ENCODE data around the gene ITGA3. TPM values are rescaled to one million over a fixed set of nuclear protein-coding genes. Genes with fewer than 3 reads are reported as not detected.
"Not testable (repeated sequence)": the region's sequence is repeated elsewhere in the genome, so short reads cannot be mapped to it uniquely, and the experiment has no call there.

Gene ITGA3
- total RNA-seq, 3 donors from 2014 or later: 9.2 to 10.2 (median 9.4) TPM

DNA sequence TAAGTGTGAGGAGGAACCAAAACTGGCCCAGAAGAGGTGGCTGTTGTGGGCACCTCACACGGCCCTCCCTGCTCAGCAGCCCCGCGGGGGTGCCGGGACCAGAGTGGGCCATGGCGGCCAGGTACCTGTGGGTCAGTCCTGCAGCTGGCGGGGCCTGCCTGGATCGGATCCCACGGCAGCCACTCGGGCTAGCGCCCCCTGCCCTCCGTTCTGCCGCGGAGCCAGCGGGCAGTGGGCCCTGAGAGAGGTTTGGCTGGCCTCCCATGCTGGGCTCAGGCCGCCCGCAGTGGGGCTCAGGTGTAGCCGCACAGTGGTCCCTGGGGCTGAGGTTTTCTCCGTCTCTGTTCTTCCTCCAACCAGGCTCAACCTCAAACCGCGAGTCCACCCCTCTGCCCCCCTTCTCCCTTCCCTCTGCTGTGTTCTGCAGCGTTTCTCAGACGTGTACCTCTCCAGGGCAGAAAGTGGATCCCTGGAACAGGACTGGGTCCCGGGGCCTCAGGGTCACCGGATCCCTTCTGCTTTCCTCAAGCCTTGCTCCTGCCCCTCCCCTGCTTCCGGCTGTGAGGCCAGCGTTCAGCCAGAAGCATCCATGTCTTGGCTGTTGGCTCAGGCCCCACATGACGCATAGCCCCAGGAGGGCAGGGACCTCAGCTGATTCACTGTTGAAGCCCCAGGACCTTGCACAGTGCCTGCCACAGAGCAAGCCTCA lies 28.6 kb upstream of the ITGA3 start:
- Mint-ChIP-seq H3K27me3 (ENCODE audit: low read depth) (peaks cover 25% of the 10 kb centered on the region), H3K36me3 (ENCODE audit: insufficient read depth) (no peaks in the 10 kb centered on the region), H3K9me3 (no peaks in the 10 kb centered on the region), H3K4me3 (no peak overlapping the region), H3K4me1 (ENCODE audit: low read depth) (peaks cover 8% of the 10 kb centered on the region)
- DNase-seq: no peak
- peak; percentile 56 to 63 for ATAC-seq

DNA sequence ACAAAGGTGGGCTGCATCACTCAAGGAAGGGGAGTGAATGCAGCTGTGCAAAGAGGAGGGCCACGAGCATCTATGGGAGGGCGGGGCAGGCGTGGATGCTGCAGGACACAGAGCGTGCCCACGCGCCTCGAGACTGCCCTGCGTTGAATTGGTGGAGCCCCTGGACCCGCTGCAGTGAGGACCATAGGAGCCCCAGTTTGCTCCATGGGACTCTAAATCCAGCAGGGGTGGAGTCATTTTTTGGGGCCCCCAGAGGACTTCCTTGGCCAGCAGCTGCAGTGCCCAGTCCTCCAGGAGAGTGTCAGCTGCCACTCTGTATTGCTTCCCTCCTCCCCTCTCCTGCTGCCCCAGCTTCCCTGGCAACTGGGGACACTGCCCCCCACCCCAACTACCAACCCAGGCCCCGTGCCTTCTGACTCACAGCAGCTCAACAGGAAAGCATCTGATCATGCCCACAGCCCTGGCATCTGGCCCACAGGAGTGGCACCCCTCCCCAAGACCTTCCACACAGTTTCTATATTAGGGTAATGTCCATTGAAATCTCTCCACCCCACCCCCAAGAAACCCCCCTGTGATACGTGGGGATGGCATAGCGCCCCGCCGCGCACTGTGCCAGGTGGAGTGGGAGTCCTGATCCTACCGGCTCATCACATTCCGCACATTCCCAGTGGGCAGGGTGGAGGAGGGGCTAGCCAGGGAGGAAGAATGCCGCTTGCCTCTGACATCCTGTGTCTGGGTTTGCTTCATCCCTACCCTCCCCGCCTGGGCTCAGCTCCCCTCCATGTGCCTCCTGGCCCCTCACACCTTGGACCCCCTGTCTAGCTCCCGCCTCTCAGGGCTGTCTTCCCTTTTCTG lies 27.8 kb upstream of the ITGA3 start:
- no peaks in the 10 kb centered on the region for H3K9me3 Mint-ChIP-seq
- H3K4me3 Mint-ChIP-seq: no peak overlapping the region
- peaks cover 8% of the 10 kb centered on the region for H3K4me1 Mint-ChIP-seq (ENCODE audit: low read depth)
- no peak for ATAC-seq
- no peak for DNase-seq
- H3K36me3 Mint-ChIP-seq (ENCODE audit: insufficient read depth): no peaks in the 10 kb centered on the region
- peaks cover 25% of the 10 kb centered on the region for H3K27me3 Mint-ChIP-seq (ENCODE audit: low read depth)

DNA sequence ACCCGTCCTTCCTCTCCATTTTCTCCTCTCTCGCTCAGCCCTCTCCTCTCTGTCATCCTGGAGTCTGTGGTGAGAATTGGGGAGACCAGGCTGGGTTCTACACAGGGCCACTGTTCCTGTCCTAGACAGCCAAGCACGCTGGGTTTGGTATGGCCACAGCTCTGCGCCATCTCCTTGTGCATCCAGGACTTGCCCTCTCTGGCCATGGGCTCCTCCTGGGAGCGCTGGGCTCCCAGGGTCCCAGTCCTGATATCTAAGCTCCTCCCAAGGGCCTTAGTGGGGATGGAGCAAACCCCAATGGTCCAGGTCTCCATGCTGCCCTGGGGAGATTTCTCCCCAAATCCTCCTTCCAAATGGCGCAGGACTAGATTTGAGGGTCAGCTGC lies 27.2 kb upstream of the ITGA3 start:
- no peak for DNase-seq
- Mint-ChIP-seq H3K36me3 (ENCODE audit: insufficient read depth) (no peaks in the 10 kb centered on the region), H3K9me3 (no peaks in the 10 kb centered on the region), H3K4me1 (ENCODE audit: low read depth) (peaks cover 8% of the 10 kb centered on the region), H3K27me3 (ENCODE audit: low read depth) (peaks cover 25% of the 10 kb centered on the region), H3K4me3 (no peak overlapping the region)
- ATAC-seq: no peak

DNA sequence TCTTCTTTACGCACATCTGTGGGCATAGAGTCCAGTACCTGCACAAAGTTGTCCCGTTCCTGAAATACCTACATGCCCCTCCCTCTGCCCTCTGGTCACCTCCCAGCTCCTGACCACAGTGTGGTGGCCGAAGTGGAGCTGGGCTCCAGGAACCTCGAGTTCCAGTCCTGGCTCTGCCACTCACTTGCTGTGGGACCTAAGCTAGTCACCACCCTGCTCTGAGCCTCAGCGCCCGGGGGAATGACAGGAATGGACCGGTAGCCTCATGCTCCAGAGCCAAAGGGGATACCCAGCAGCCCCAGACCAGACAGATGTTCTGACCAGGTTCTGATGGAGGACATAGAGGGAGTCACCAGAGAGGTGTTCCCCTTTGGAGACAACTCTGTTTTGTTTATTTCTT lies 26.7 kb upstream of the ITGA3 start:
- H3K27me3 Mint-ChIP-seq (ENCODE audit: low read depth): peaks cover 25% of the 10 kb centered on the region
- no peaks in the 10 kb centered on the region for H3K9me3 Mint-ChIP-seq
- DNase-seq (no peak), ATAC-seq (no peak)
- peaks cover 8% of the 10 kb centered on the region for H3K4me1 Mint-ChIP-seq (ENCODE audit: low read depth)
- H3K36me3 Mint-ChIP-seq (ENCODE audit: insufficient read depth): no peaks in the 10 kb centered on the region
- no peak overlapping the region for H3K4me3 Mint-ChIP-seq

DNA sequence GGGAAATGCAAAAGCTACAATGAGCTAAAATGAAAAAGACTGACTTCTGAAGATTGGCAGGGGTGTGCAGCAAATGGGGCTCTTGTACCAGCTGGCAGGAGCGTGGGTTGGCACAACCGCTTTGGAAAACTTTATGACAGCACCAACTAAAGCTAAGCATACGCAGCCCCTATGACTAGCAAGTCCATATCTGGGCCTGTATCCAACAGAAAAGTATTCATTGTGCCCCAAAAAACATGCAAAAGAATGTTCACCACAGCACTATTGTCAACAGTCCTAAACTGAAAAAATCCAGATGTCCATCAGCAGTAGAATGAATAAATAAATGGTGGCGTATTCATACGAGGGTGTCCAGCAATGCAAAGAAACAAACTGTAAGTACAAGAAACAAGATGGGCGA lies 22.6 kb upstream of the ITGA3 start:
- ATAC-seq (no peak), DNase-seq (no peak)
- Mint-ChIP-seq H3K9me3 (no peaks in the 10 kb centered on the region), H3K4me3 (no peak overlapping the region), H3K4me1 (ENCODE audit: low read depth) (no peaks in the 10 kb centered on the region), H3K27me3 (ENCODE audit: low read depth) (peaks cover 12% of the 10 kb centered on the region), H3K36me3 (ENCODE audit: insufficient read depth) (no peaks in the 10 kb centered on the region)

DNA sequence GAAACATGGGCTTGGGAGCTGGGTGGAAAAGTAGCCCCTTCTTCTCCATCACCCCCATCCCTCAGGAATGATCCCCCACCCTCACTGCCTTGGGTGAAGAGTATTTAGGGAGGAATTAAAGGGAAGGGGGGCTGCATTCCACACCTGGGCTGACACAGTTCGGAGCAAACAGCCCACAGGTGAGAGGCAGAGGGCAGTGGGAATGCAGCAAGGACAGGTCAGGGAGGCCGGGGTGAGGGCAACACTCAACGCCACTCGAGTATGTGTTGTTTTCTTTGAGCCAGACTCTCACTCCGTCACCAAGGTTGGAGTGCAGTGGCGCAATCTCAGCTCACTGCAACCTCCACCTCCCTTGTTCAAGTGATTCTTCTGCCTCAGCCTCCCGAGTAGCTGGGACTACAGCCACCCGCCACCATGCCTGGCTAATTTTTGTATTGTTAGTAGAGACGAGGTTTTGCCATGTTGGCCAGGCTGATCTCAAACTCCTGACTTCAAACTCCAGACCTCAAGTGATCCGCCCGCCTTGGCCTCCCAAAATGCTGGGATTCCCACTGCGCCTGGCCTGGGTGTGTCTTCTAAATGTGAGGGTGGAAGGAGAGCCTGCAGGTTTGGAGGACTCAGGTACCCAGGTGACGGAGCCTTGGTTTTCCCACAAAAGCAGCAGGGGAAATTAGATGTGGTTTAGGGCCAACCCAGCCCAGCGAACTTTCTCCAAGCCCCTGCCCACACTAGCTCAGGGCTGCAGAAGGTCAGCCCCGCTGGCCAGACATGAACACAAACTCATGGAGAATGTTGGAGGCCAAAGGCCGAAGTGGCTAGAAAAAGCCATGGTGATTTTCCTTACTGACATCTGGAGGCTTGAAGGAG lies 21.2 kb upstream of the ITGA3 start:
- Mint-ChIP-seq H3K4me3 (no peak overlapping the region), H3K36me3 (ENCODE audit: insufficient read depth) (no peaks in the 10 kb centered on the region), H3K4me1 (ENCODE audit: low read depth) (no peaks in the 10 kb centered on the region), H3K9me3 (no peaks in the 10 kb centered on the region), H3K27me3 (ENCODE audit: low read depth) (peaks cover 3% of the 10 kb centered on the region)
- ATAC-seq (no peak), DNase-seq (no peak)

DNA sequence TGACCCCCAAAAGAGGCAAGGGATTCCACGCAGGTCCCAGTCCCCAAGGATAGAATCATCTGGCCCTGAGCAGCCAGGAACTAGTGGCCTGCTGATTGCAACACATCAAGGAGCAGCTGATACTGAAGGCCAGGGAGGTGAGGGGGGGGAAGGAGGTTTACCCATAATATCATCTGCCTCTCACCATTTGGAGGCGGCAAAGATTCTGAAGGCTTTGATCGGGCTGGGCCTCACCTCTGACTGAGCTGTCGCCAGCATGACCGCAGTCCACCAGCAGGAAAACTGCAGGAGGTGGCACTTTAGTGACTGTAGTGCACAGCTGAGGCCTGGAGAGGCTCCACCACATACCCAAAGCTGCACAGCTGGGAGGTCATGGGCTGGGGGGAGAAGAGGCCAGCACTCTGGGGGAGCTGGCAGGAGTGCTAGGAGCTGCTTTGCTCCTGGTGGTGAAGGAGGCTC lies 20.5 kb upstream of the ITGA3 start:
- DNase-seq (no peak), ATAC-seq (no peak)
- no peaks in the 10 kb centered on the region for H3K9me3 Mint-ChIP-seq
- no peaks in the 10 kb centered on the region for H3K36me3 Mint-ChIP-seq (ENCODE audit: insufficient read depth)
- H3K4me3 Mint-ChIP-seq: no peak overlapping the region
- peaks cover 3% of the 10 kb centered on the region for H3K27me3 Mint-ChIP-seq (ENCODE audit: low read depth)
- no peaks in the 10 kb centered on the region for H3K4me1 Mint-ChIP-seq (ENCODE audit: low read depth)

DNA sequence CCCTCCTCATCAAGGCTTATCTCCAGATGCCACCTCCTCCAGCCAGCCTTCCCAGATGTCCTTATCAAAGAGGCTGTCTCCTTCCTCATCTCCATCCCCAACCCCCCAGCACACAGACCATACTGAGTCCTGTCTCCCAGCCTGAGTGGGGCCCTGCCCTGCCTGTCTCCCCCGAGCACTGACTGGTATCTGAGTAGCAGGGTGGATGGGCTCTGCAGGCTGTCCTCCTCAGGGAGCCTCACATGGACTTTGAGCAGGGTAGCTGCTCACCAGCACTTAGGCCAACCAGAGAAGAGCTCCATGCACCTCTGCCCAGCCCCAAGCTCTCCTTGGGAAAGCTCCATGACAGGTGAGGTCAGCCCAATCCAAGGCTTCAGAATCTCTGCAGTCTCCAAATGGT lies 20.0 kb upstream of the ITGA3 start:
- Mint-ChIP-seq H3K9me3 (no peaks in the 10 kb centered on the region), H3K27me3 (ENCODE audit: low read depth) (peaks cover 3% of the 10 kb centered on the region), H3K36me3 (ENCODE audit: insufficient read depth) (no peaks in the 10 kb centered on the region), H3K4me1 (ENCODE audit: low read depth) (no peaks in the 10 kb centered on the region), H3K4me3 (no peak overlapping the region)
- ATAC-seq (no peak), DNase-seq (no peak)

DNA sequence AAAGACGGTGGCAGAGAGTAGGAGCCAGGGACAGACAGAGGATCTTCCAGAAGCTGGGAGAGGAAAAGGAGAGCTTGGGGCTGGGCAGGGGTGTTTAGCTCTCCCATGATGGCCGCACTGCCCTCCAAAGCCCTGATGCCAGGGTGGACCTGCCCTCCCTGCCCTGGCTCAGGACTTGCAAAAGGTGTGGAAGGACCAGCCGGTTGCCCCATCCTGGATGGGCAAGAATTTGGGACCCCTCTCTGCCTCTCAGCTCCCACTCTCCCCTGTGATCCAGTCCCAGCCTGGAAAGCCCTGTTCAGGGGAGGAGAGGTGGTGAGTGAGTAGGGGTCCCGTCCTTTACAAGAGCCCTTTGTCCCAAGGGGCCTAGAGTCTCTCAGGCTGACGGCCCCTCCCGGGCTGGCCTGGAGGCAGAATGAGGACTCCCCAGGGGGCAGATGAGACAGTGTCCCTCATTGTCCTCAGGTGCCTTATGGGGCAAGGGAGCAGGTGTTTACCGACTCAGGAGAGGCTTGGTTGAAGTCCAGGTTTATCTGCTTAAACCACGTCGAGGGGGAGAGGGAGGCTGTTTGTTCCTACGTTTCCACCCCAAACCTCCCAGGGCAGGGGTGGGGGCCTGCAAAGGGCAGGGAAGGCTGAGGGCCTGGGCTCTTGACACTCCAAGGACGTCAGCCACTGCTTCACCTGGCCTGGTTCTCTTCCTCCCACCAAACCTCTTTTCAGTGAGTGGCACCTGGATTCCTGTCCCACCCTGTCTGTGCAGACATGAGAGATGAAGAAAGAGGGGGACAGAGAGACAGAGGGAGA lies 19.3 kb upstream of the ITGA3 start:
- Mint-ChIP-seq H3K36me3 (ENCODE audit: insufficient read depth) (no peaks in the 10 kb centered on the region), H3K9me3 (no peaks in the 10 kb centered on the region)

DNA sequence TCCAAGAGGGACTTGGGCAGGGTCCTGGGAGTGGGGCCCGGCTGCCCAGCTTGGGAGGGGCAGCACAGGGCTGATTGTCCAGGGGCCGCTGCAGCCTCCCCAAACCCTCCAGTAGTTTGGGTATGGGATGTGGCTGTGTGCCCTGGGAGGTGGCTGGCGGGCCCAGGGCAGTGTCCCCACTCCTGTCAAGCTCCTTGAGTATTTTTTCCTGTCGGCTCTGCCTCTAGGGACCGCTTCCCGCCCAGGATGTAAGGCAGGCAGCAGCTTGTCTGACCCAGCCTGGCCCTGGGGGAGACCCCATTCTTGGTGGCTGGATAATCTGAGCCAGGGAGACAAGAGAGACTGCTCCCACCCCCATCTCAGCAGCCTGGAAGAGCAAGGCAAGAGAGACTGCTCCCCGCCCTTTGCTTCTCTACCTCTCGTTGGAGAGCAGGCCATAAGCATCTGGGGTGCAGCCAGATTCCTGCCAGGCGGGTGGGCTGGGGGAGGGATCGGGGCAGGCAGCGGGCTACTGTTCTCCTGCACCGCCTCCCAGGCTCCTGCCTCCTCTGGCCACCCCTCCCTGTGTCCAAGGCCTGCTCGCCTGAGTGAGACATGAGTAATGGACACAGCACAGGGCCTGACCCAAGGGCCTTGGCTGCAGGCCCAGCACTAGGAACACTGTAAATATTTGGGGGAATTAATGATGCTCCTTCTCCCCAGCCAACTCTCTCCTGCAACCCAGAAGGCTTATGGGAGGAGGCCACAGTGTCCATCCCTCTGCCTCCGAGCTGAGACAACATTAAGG lies 18.4 kb upstream of the ITGA3 start:
- H3K36me3 Mint-ChIP-seq (ENCODE audit: insufficient read depth): no peaks in the 10 kb centered on the region
- no peak for DNase-seq
- ATAC-seq: no peak
- H3K4me1 Mint-ChIP-seq (ENCODE audit: low read depth): no peaks in the 10 kb centered on the region
- no peak overlapping the region for H3K4me3 Mint-ChIP-seq
- no peaks in the 10 kb centered on the region for H3K9me3 Mint-ChIP-seq
- H3K27me3 Mint-ChIP-seq (ENCODE audit: low read depth): peaks cover 6% of the 10 kb centered on the region

More for the DNA sequence above, 19.3 kb upstream of the ITGA3 start:
- peaks cover 3% of the 10 kb centered on the region for H3K27me3 Mint-ChIP-seq (ENCODE audit: low read depth)
- no peaks in the 10 kb centered on the region for H3K4me1 Mint-ChIP-seq (ENCODE audit: low read depth)
- DNase-seq (no peak), ATAC-seq (no peak)
- H3K4me3 Mint-ChIP-seq: no peak overlapping the region

DNA sequence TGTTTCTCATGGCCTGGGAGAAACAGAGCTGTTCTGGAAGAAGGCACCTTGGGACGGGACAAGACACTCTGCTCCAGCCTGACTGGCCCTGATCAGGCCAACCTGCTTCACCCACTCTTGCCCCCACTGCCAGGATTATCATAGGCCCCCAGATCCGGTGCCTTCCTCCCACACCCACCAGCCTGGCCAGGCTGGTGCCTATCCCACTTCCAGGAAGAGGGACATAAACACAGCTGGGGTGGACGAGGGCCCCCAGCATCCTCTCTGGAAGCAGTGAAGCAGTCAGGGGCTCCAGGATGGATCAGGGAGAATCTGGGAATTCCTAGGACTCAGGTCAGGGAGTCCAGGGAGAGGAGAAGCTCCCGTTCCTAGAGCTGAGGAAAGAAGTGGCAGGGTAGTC lies 16.9 kb upstream of the ITGA3 start:
- DNase-seq (no peak), ATAC-seq (no peak)
- Mint-ChIP-seq H3K4me3 (no peak overlapping the region), H3K4me1 (ENCODE audit: low read depth) (no peaks in the 10 kb centered on the region), H3K36me3 (ENCODE audit: insufficient read depth) (no peaks in the 10 kb centered on the region), H3K27me3 (ENCODE audit: low read depth) (peaks cover 12% of the 10 kb centered on the region), H3K9me3 (no peaks in the 10 kb centered on the region)

DNA sequence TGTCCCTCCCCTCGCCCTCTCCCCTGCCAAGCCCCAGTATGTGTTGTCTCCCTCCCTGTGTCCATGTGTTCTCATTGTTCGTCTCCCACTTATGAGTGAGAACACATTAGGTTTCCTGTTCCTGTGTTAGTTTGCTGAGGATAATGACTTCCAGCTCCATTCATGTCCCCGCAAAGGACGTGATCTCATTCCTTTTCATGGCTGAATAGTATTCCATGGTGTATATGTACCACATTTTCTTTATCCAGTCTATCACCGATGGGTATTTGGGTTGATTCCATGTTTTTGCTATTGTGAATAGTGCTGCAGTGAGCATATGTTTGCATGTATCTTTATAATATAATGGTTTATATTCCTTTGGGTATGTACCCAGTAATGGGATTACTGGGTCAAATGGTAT lies 15.4 kb upstream of the ITGA3 start:
- H3K27me3 Mint-ChIP-seq (ENCODE audit: low read depth): peaks cover 15% of the 10 kb centered on the region
- ATAC-seq: not testable (repeated sequence)

DNA sequence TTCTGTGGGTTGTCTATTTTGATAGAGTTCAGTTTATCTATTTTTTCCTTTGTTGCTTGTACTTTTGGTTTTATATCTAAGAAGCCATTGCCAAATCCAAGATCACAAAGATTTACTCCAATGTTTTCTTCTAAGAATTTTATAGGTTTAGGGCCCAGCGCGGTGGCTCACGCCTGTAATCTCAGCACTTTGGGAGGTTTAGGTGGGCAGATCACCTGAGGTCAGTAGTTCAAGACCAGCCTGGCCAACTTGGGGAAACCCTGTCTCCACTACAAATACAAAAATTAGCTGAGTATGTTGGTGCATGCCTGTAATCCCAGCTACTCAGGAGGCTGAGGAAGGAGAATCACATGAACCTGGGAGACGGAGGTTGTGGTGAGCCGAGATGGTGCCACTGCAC lies 13.7 kb upstream of the ITGA3 start:
- no peaks in the 10 kb centered on the region for H3K4me1 Mint-ChIP-seq (ENCODE audit: low read depth)
- no peaks in the 10 kb centered on the region for H3K9me3 Mint-ChIP-seq
- H3K27me3 Mint-ChIP-seq (ENCODE audit: low read depth): peaks cover 14% of the 10 kb centered on the region
- ATAC-seq (no peak), DNase-seq (no peak)
- no peak overlapping the region for H3K4me3 Mint-ChIP-seq
- H3K36me3 Mint-ChIP-seq (ENCODE audit: insufficient read depth): no peaks in the 10 kb centered on the region

More for the DNA sequence above, 15.4 kb upstream of the ITGA3 start:
- H3K4me3 Mint-ChIP-seq; H3K4me1 Mint-ChIP-seq (ENCODE audit: low read depth); H3K9me3 Mint-ChIP-seq; DNase-seq; H3K36me3 Mint-ChIP-seq (ENCODE audit: insufficient read depth): not testable (repeated sequence)

All from activated T-cell treated with anti-CD3 and anti-CD28 coated beads, Interleukin-2, amount 50 U/mL, for 4 hours (primary cell).